Kidney epithelial cell (primary cell): ENCODE results near the gene CCDC97. TPM values are rescaled to one million over a fixed set of nuclear protein-coding genes. Genes with fewer than 3 reads are reported as not detected.
A peak's percentile ranks its signal among the peaks of the same experiment; 100 is the strongest.

Source experiments
- DNase-seq: peaks from one replicate; pipeline ENCODE4 v3.0.0-alpha.2; 2010; ENCODE audit warnings: low read depth
- H3K27me3 ChIP-seq: 2 replicates; pipeline ENCODE4 v1.6.0; 2011; ENCODE audit warnings: low read length; ENCODE audit not compliant: control insufficient read depth, insufficient read depth
- H3K36me3 ChIP-seq: 2 replicates; pipeline ENCODE4 v1.5.1; 2011; ENCODE audit warnings: low read length; ENCODE audit not compliant: control insufficient read depth, insufficient read depth
- H3K4me3 ChIP-seq: 2 replicates; pipeline ENCODE4 v1.5.1; 2011; ENCODE audit warnings: low read depth, mild to moderate bottlenecking, control low read depth, low read length
- total RNA-seq: library from RNA; depleted of rRNA; stranded (reverse); fragments of >200 nt; gene quantifications from 2 replicates; pipeline ENCODE4 v1.2.3, GENCODE V29; 2015
- TF ChIP-seq, protein P1 (sequence below): IDR thresholded peaks from 2 replicates; pipeline ENCODE4 v1.5.1; 2011; ENCODE audit warnings: mild to moderate bottlenecking, moderate library complexity, low read length, control low read depth, inconsistent platforms; ENCODE audit not compliant: insufficient read depth, poor library complexity, severe bottlenecking

CCDC97 gene
- total RNA-seq, 1 donor from 2014 or later, result 17.3 TPM

DNA sequence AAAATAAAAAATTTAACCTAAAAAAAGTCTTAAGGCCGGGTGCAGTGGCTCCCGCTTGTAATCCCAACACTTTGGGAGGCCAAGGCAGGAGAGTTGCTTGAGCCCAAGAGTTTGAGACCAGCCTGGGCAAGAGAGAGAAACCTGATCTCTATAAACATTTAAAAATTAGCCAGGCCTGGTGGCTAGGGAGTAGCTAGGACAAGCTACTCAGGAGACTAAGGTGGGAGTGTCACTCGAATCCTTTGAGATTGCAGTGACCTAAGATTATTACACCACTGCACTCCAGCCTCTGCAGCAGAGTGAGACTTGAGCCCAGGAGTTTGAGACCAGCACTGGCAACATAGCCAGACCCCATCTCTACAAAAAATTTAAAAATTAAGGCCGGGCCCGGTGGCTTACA is 1.1 kb downstream of the CCDC97 start:
- Histone ChIP-seq H3K27me3 (no peaks in the 10 kb centered on the region), H3K4me3 (peak overlapping the region; percentile 53), H3K36me3 (peaks cover 1% of the 10 kb centered on the region)
- DNase-seq, result no peak
- TF ChIP-seq, protein P1, sequence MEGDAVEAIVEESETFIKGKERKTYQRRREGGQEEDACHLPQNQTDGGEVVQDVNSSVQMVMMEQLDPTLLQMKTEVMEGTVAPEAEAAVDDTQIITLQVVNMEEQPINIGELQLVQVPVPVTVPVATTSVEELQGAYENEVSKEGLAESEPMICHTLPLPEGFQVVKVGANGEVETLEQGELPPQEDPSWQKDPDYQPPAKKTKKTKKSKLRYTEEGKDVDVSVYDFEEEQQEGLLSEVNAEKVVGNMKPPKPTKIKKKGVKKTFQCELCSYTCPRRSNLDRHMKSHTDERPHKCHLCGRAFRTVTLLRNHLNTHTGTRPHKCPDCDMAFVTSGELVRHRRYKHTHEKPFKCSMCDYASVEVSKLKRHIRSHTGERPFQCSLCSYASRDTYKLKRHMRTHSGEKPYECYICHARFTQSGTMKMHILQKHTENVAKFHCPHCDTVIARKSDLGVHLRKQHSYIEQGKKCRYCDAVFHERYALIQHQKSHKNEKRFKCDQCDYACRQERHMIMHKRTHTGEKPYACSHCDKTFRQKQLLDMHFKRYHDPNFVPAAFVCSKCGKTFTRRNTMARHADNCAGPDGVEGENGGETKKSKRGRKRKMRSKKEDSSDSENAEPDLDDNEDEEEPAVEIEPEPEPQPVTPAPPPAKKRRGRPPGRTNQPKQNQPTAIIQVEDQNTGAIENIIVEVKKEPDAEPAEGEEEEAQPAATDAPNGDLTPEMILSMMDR, result no peak

DNA sequence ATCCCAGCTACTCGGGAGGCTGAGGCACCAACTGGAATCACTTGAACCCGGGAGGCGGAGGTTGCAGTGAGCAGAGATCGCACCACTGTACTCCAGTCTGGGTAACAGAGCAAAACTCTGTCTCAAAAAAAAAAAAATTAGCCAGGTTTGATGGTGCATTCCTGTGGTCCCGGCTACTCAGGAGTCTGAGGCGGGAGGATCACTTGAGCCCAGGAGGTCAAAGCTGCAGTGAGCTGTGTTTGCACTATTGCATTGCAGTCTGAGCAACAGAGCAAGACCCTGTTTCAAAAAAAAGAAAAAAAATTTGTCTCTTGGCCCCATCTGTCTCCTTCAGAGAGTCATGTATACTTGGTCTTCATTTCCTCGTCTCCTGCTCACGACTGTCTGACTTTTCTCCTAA is 1.6 kb downstream of the CCDC97 start:
- TF ChIP-seq, protein P1, result no peak
- Histone ChIP-seq H3K36me3 (peaks cover 1% of the 10 kb centered on the region), H3K27me3 (no peaks in the 10 kb centered on the region), H3K4me3 (no peak overlapping the region)
- no peak for DNase-seq

DNA sequence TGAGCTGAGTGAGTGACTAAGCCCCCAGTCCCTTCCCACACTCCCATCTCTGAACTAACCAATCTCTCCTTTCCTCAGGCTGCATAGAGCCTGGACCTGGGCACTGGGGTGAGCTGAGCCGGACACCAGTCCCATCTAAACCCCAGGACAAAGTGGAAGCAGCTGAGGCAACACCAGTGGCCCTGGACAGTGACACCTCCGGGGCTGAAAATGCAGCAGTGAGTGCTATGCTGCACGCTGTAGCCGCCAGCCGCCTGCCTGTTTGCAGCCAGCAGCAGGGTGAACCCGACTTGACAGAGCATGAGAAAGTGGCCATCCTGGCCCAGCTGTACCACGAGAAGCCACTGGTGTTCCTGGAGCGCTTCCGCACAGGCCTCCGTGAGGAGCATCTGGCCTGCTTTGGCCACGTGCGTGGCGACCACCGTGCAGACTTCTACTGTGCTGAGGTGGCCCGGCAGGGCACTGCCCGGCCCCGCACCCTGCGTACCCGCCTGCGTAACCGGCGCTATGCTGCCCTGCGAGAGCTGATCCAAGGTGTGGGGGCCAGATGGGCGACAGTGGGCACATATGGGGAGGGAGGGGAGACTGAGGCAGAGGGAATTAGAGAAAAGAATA is 6.4 kb downstream of the CCDC97 start:
- TF ChIP-seq, protein P1, result no peak
- no peak for DNase-seq
- Histone ChIP-seq H3K4me3 (no peak overlapping the region), H3K36me3 (peaks cover 3% of the 10 kb centered on the region), H3K27me3 (no peaks in the 10 kb centered on the region)

DNA sequence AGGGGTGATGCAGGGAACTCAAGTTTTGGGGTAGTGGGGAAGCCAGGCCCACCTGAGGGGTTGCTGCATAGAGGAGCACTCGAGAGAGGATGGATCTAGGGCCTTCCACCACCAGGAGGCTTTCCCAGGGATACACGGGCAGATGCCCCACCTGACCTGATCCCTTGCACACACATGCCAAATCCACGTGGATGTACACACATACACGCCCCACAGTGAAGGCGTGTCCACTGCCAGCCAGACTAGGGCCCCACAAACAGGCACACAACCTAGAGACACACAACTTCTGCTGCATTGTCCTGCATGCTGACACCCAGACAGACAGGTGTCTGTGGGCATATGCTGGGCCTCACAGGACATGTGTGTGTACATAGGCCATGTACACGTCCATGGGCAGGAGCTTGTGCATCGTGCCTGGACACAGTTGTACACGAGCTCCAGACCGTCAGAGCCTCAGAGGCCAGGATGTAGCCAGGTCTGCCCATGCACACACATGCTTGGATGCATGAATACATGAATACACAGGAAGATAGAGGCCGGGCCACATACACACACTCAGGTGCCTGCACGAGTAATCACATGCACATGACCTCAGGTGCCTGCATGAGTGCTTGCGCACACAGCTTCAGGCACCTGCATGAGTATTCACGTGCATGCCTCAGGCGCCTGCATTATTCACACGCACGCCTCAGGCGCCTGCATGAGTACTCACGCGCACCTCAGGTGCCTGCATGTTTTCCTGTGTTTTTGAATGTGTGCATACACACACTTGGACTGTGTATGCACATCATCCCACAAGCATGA is 8.9 kb downstream of the CCDC97 start:
- H3K4me3 ChIP-seq, result no peak overlapping the region
- TF ChIP-seq, protein P1, result no peak
- no peaks in the 10 kb centered on the region for H3K27me3 ChIP-seq
- DNase-seq, result no peak
- peaks cover 3% of the 10 kb centered on the region for H3K36me3 ChIP-seq

DNA sequence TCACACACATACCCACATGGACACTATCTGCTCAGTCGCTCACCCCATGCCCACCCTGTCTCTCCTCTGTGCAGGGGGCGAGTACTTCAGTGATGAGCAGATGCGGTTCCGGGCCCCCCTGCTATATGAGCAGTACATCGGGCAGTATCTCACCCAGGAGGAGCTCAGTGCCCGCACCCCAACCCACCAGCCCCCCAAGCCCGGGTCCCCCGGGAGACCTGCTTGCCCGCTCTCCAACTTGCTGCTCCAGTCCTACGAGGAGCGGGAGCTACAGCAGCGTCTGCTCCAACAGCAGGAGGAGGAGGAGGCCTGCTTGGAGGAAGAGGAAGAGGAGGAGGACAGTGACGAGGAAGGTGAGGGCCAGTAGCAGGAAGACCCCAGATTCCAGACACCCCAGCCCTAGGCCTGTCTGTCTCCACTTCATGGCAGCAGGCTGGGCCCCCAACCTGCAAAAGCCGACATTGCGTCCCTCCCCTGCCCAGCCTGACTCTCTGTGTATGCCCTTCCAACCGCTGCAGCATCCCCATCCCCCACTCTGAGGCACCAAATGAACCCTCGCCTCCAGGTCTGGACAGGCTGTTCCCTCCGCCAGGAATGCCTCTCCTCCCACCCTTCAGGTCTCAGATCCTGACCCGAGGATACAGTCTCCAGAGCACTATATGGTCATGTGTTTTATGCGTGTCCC is 9.7 kb downstream of the CCDC97 start:
- Histone ChIP-seq H3K27me3 (no peaks in the 10 kb centered on the region), H3K4me3 (no peak overlapping the region), H3K36me3 (peaks cover 3% of the 10 kb centered on the region)
- no peak for DNase-seq
- TF ChIP-seq, protein P1, result no peak

DNA sequence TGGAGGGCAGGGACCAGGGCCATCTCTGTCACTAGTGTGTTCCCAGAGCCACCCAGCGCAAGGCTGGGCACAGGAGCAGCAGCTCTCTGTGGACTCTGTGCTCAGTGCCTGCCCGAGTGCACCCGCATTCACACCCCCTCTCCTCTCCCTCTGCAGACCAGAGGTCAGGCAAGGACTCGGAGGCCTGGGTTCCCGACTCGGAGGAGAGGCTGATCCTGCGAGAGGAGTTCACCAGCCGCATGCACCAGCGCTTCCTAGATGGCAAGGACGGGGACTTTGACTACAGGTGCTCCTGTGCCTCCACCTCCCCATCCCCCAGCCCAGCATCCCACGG is 10.2 kb downstream of the CCDC97 start:
- H3K27me3 ChIP-seq, result no peaks in the 10 kb centered on the region
- TF ChIP-seq, protein P1, result no peak
- DNase-seq, result no peak
- no peak overlapping the region for H3K4me3 ChIP-seq
- peaks cover 3% of the 10 kb centered on the region for H3K36me3 ChIP-seq
